Prostate gland (tissue), 2 donors: Measurements from ENCODE around the gene B3GALT6.

Experiments used
- POLR2A ChIP-seq: fragments of 450-650 bp; IDR thresholded peaks from one replicate; pipeline ENCODE4 v1.6.1; 2016; ENCODE audit warnings: antibody characterized with exemption, mild to moderate bottlenecking
- POLR2AphosphoS5 ChIP-seq: sonication (generic); formaldehyde crosslinking; IDR thresholded peaks from one replicate; pipeline ENCODE4 v1.6.1; 2017; ENCODE audit warnings: antibody characterized with exemption
- TF ChIP-seq, protein P1 (sequence below), 4 experiments: fragments of 200-600 bp in 2 of 4; fragments of 450-650 bp in 2 of 4; sonication (generic) in 2 of 4; IDR thresholded peaks; 1 replicate in 3 of 4; 2 replicates in 1 of 4; pipeline ENCODE4 v1.5.1; 2016 to 2019; ENCODE audit warnings: antibody characterized with exemption in 4 of 4, mild to moderate bottlenecking in 2 of 4, moderate library complexity in 2 of 4

DNA sequence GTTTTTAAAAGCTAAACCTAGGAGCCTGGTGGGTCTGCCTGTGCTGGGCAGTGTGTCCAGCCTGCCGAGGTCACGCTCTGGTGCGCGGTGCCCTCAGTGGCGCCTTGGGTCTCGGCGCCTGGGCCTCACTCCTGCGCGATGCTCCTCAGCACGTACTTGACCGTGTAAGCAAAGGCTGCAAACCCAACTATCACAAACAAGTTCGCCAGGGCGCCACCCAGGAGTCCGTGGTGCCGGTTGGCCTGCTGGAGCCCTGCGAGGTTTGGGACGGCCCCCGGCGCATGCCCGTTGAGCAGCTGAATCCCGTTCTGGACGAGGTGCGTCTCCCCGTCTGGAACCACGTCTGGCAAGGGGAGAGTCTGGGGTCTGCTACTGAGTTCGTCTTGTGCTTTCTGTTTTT, 23.0 kb downstream of the B3GALT6 start:
- TF ChIP-seq, protein P1, sequence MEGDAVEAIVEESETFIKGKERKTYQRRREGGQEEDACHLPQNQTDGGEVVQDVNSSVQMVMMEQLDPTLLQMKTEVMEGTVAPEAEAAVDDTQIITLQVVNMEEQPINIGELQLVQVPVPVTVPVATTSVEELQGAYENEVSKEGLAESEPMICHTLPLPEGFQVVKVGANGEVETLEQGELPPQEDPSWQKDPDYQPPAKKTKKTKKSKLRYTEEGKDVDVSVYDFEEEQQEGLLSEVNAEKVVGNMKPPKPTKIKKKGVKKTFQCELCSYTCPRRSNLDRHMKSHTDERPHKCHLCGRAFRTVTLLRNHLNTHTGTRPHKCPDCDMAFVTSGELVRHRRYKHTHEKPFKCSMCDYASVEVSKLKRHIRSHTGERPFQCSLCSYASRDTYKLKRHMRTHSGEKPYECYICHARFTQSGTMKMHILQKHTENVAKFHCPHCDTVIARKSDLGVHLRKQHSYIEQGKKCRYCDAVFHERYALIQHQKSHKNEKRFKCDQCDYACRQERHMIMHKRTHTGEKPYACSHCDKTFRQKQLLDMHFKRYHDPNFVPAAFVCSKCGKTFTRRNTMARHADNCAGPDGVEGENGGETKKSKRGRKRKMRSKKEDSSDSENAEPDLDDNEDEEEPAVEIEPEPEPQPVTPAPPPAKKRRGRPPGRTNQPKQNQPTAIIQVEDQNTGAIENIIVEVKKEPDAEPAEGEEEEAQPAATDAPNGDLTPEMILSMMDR (IDR thresholded peaks at IDR 0.05): no peak
- TF ChIP-seq POLR2A: no peak
- TF ChIP-seq POLR2AphosphoS5: no peak
